Myometrial cell (primary cell): ENCODE data around the gene UBE2I. TPM values are rescaled to one million over a fixed set of nuclear protein-coding genes. Genes with fewer than 3 reads are reported as not detected.

Experiments
- total RNA-seq: library from RNA; depleted of rRNA; stranded (reverse); fragments of >200 nt; gene quantifications from 2 replicates; pipeline ENCODE4 v1.2.3, GENCODE V29; 2015

Gene UBE2I
- total RNA-seq, result 69.6 and 90.8 TPM in 2 replicates

GRCh38 chr16:1308977-1309885 is at the start of gene UBE2I:
Gene UBE2I (plus strand): TSS chr16:1309636. CDS start chr16:1314031, 4,395 bp downstream.

GRCh38 chr16:1333149-1333812 is 23.8 kb downstream of the UBE2I start, which contains the start of gene BAIAP3:
Gene BAIAP3 (plus strand): TSS chr16:1333645. CDS start chr16:1338550, 4,905 bp downstream.

GRCh38 chr16:1351582-1352362 is 42.3 kb downstream of the UBE2I start, which contains the start of the genes GNPTG and TSR3:
Gene GNPTG (plus strand): TSS chr16:1351931. CDS start chr16:1351966, 35 bp downstream.
Gene TSR3 (minus strand): TSS chr16:1351878. CDS start chr16:1351804, 74 bp downstream.

Other genes starting within 250 kb of the UBE2I start
- not detected in 2 replicates for gene SSTR5, start 236.9 kb upstream of the UBE2I start, total RNA-seq
- not detected in 2 replicates for gene C1QTNF8, start 213.4 kb upstream of the UBE2I start, total RNA-seq
- 8.7 and 9.2 TPM in 2 replicates for gene CACNA1H, start 156.5 kb upstream of the UBE2I start, total RNA-seq
- not detected in 2 replicates for gene TPSG1, start 84.4 kb upstream of the UBE2I start, total RNA-seq
- not detected in 2 replicates for gene TPSB2, start 79.5 kb upstream of the UBE2I start, total RNA-seq
- not detected in 2 replicates for gene TPSAB1, start 68.9 kb upstream of the UBE2I start, total RNA-seq
- not detected in 2 replicates for gene TPSD1, start 53.6 kb upstream of the UBE2I start, total RNA-seq
- 0.53 and 1.4 TPM in 2 replicates for gene BAIAP3, start 24.0 kb downstream of the UBE2I start, total RNA-seq
- gene TSR3, start 42.2 kb downstream of the UBE2I start, total RNA-seq, result 111 and 113 TPM in 2 replicates
- 34.7 and 62.6 TPM in 2 replicates for gene GNPTG, start 42.3 kb downstream of the UBE2I start, total RNA-seq
- 5.8 and 10.4 TPM in 2 replicates for gene UNKL, start 105.1 kb downstream of the UBE2I start, total RNA-seq
- gene UQCC4, start 111.1 kb downstream of the UBE2I start, total RNA-seq, result 15.0 and 26.4 TPM in 2 replicates
- not detected in 2 replicates for gene PERCC1, start 121.4 kb downstream of the UBE2I start, total RNA-seq
- gene CCDC154, start 134.9 kb downstream of the UBE2I start, total RNA-seq, result not detected in 2 replicates
- gene CLCN7, start 165.4 kb downstream of the UBE2I start, total RNA-seq, result 41.6 and 50.5 TPM in 2 replicates
- 0.58 TPM in 1 of 2 replicates, not detected in the other for gene PTX4, start 179.3 kb downstream of the UBE2I start, total RNA-seq
- gene TELO2, start 183.7 kb downstream of the UBE2I start, total RNA-seq, result 11.5 and 12.7 TPM in 2 replicates
- gene TMEM204, start 224.0 kb downstream of the UBE2I start, total RNA-seq, result 28.5 and 39.8 TPM in 2 replicates